Measurements from ENCODE around the gene GRID1. TPM values are rescaled to one million over a fixed set of nuclear protein-coding genes. Genes with fewer than 3 reads are reported as not detected.

Gene GRID1
- total and polyA plus RNA-seq, 9 of the 15 experiments (the other 6 are each of a cell fraction or from before 2014, with no cell fraction given) = 0.01 to 7.2 (median 1.2) TPM

DNA sequence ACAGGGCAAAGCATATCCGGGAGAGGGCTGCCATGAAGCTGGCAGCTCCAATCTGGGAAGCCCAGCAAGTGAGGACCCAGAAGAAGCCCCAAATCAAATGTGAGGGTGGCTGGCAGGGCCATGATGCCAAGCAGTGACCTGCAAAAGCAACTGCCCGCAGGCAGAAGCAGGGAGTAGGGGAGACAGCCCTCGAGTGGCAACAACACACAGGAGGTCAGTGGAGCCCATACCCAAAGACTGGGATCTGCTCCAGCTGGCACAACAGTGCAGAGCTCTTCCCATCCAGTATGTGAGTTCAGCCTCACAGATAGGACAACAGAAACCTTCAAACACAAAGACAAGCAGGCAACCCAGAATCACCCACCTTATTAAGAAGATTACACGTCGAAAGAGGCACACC lies 45.0 kb downstream of the GRID1 start:
- Histone ChIP-seq H3K79me2 (ENCODE audit: control insufficient read depth, insufficient read depth, low read length) (no peaks in the 10 kb centered on the region), H4K20me1 (replicated peaks; ENCODE audit: control insufficient read depth, insufficient read depth, low read length) (no peaks in the 10 kb centered on the region), H3K9ac (ENCODE audit: insufficient read depth in 1 of 2, low read depth in 2 of 2, low read length in 2 of 2) (no peak overlapping the region), H3K9me1 (ENCODE audit: control insufficient read depth, insufficient read depth, low read length) (no peaks in the 10 kb centered on the region), H3K4me1 (replicated peaks in 1 of 2; ENCODE audit: control insufficient read depth in 2 of 2, insufficient read depth in 2 of 2, low read length in 2 of 2) (no peaks in the 10 kb centered on the region; a peak in 2 of 5 replicates), H3K4me2 (ENCODE audit: insufficient read depth, low read length) (no peak overlapping the region), H3K9me3 (replicated peaks; ENCODE audit: control insufficient read depth, insufficient read depth, low read depth, low read length) (no peaks in the 10 kb centered on the region), H3K27ac (ENCODE audit: extremely low read depth, low read depth, low read length) (no peak overlapping the region), H3K27me3 (ENCODE audit: control insufficient read depth in 2 of 2, insufficient read depth in 2 of 2, low read length in 2 of 2) (peaks cover 0 to 10% of the 10 kb centered on the region in 2 experiments; a peak in 3 of 5 replicates), H3K36me3 (ENCODE audit: control insufficient read depth, insufficient read depth, low read length) (no peaks in the 10 kb centered on the region), H2AFZ (ENCODE audit: low read depth, low read length) (no peak overlapping the region), H3K4me3 (no peak overlapping the region)
- ChIA-PET POLR2A (no interaction called here), CTCF (ENCODE audit: low intra/inter-chr PET ratio) (no interaction called here)
- intact Hi-C loops (cut with micrococcal nuclease) = no loop called here
- FAIRE-seq (no peak), DNase-seq (ENCODE audit: extremely low read depth in 1 of 4, low spot score in 3 of 4) (no peak), ATAC-seq (no peak)
- BruUV-seq (replicated peaks) = no TSS peak
- TF ChIP-seq ZKSCAN3 (CRISPR knock-in tag; IDR thresholded peaks at IDR 0.05) (no peak), KAT8 (IDR thresholded peaks at IDR 0.05; ENCODE audit: low read depth) (no peak)
- TF ChIP-seq, protein P1, sequence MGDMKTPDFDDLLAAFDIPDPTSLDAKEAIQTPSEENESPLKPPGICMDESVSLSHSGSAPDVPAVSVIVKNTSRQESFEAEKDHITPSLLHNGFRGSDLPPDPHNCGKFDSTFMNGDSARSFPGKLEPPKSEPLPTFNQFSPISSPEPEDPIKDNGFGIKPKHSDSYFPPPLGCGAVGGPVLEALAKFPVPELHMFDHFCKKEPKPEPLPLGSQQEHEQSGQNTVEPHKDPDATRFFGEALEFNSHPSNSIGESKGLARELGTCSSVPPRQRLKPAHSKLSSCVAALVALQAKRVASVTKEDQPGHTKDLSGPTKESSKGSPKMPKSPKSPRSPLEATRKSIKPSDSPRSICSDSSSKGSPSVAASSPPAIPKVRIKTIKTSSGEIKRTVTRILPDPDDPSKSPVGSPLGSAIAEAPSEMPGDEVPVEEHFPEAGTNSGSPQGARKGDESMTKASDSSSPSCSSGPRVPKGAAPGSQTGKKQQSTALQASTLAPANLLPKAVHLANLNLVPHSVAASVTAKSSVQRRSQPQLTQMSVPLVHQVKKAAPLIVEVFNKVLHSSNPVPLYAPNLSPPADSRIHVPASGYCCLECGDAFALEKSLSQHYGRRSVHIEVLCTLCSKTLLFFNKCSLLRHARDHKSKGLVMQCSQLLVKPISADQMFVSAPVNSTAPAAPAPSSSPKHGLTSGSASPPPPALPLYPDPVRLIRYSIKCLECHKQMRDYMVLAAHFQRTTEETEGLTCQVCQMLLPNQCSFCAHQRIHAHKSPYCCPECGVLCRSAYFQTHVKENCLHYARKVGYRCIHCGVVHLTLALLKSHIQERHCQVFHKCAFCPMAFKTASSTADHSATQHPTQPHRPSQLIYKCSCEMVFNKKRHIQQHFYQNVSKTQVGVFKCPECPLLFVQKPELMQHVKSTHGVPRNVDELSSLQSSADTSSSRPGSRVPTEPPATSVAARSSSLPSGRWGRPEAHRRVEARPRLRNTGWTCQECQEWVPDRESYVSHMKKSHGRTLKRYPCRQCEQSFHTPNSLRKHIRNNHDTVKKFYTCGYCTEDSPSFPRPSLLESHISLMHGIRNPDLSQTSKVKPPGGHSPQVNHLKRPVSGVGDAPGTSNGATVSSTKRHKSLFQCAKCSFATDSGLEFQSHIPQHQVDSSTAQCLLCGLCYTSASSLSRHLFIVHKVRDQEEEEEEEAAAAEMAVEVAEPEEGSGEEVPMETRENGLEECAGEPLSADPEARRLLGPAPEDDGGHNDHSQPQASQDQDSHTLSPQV (IDR thresholded peaks at IDR 0.05) = no peak
- 0% methylated on average over 3 of the region's 5 CpGs for WGBS (ENCODE audit: insufficient coverage, low coverage, missing lambda C conversion rate)
- in situ Hi-C loops (cut with MboI) = no loop called here
